Aortic smooth muscle cell (primary cell): ENCODE results near the gene SIM1. TPM values are rescaled to one million over a fixed set of nuclear protein-coding genes. Genes with fewer than 3 reads are reported as not detected.

ENCODE experiments used
- total RNA-seq: library from RNA; depleted of rRNA; stranded (reverse); fragments of >200 nt; gene quantifications from 2 replicates; pipeline ENCODE4 v1.2.3, GENCODE V29; 2014

Gene SIM1
- total RNA-seq: under 0.01 TPM in 1 of 2 replicates, not detected in the other

GRCh38 chr6:100464903-100465700 lies at the start of gene SIM1:
Gene SIM1 (minus strand): TSS chr6:100464921. CDS start chr6:100463468, 1,453 bp downstream.

